NCI-H2171 treated with DMSO at 0.1 percent for 48 hours (cell line): ENCODE measurements around the gene TRPM4.

Experiments
- DNase-seq: peaks from one replicate; lab custom pipeline; 2025; lab: John Stamatoyannopoulos, UW

Gene TRPM4

GRCh38 chr19:49231804-49232203, 74.2 kb downstream of the TRPM4 start:
- no peak for DNase-seq

- DNase-seq = no peak
Measured at GRCh38 chr19:49233163-49233562, 75.6 kb downstream of the TRPM4 start.

- no peak for DNase-seq
Measured at GRCh38 chr19:49241769-49242168, 84.2 kb downstream of the TRPM4 start.

GRCh38 chr19:49243129-49243528, 85.5 kb downstream of the TRPM4 start:
- DNase-seq = no peak

- DNase-seq = no peak
Measured at GRCh38 chr19:49243726-49244125, 86.1 kb downstream of the TRPM4 start.

GRCh38 chr19:49244256-49244655, 86.7 kb downstream of the TRPM4 start:
- DNase-seq = no peak

- DNase-seq = no peak
Measured at GRCh38 chr19:49247676-49248075, 90.1 kb downstream of the TRPM4 start.

GRCh38 chr19:49249933-49250332, 92.3 kb downstream of the TRPM4 start:
- no peak for DNase-seq

GRCh38 chr19:49255674-49256073, 98.1 kb downstream of the TRPM4 start:
- no peak for DNase-seq

- no peak for DNase-seq
Measured at GRCh38 chr19:49256691-49257090, 99.1 kb downstream of the TRPM4 start.
